ENCODE data around the gene STRADA. TPM values are rescaled to one million over a fixed set of nuclear protein-coding genes. Genes with fewer than 3 reads are reported as not detected.

The STRADA gene
- total and polyA plus RNA-seq, 9 of the 15 experiments (the other 6 are each of a cell fraction or from before 2014, with no cell fraction given) = 6.6 to 33.0 (median 20.5) TPM

DNA sequence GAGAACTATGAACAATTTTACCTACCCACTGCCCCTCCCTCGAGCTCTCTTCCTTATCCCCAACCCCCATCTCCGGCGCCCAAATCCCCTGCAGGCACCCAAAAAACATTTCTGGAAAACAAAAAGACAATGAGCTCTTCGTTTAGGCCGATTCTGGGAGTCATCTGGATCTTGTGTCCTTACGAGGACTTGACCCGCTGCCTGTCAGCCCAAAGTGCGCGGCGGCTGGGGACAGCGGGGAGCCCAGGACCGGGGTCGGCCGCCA, 524 bp downstream of the STRADA start (continued):
- TF ChIP-seq KDM5B (IDR thresholded peaks at IDR 0.05; ENCODE audit: insufficient replicate concordance, low read depth, low read length) = peak; percentile 4
- TF ChIP-seq NR2C1 (IDR thresholded peaks at IDR 0.05) = 0 out of 2 replicates have a peak, but pooled peaks have one; percentile 7
- no peak for TF ChIP-seq NR2C1 (tag; IDR thresholded peaks at IDR 0.05)
- TF ChIP-seq, protein P1, sequence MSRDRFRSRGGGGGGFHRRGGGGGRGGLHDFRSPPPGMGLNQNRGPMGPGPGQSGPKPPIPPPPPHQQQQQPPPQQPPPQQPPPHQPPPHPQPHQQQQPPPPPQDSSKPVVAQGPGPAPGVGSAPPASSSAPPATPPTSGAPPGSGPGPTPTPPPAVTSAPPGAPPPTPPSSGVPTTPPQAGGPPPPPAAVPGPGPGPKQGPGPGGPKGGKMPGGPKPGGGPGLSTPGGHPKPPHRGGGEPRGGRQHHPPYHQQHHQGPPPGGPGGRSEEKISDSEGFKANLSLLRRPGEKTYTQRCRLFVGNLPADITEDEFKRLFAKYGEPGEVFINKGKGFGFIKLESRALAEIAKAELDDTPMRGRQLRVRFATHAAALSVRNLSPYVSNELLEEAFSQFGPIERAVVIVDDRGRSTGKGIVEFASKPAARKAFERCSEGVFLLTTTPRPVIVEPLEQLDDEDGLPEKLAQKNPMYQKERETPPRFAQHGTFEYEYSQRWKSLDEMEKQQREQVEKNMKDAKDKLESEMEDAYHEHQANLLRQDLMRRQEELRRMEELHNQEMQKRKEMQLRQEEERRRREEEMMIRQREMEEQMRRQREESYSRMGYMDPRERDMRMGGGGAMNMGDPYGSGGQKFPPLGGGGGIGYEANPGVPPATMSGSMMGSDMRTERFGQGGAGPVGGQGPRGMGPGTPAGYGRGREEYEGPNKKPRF (IDR thresholded peaks at IDR 0.05; ENCODE audit: low read depth, low read length) = no peak
- TF ChIP-seq, protein P2, sequence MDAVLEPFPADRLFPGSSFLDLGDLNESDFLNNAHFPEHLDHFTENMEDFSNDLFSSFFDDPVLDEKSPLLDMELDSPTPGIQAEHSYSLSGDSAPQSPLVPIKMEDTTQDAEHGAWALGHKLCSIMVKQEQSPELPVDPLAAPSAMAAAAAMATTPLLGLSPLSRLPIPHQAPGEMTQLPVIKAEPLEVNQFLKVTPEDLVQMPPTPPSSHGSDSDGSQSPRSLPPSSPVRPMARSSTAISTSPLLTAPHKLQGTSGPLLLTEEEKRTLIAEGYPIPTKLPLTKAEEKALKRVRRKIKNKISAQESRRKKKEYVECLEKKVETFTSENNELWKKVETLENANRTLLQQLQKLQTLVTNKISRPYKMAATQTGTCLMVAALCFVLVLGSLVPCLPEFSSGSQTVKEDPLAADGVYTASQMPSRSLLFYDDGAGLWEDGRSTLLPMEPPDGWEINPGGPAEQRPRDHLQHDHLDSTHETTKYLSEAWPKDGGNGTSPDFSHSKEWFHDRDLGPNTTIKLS (IDR thresholded peaks at IDR 0.05; ENCODE audit: borderline replicate concordance, low read depth) = no peak
- 0 out of 2 replicates have a peak, but pooled peaks have one; percentile 20 for TF ChIP-seq ZNF175 (CRISPR knock-in tag; IDR thresholded peaks at IDR 0.05; ENCODE audit: low read depth)
- TF ChIP-seq, protein P3, sequence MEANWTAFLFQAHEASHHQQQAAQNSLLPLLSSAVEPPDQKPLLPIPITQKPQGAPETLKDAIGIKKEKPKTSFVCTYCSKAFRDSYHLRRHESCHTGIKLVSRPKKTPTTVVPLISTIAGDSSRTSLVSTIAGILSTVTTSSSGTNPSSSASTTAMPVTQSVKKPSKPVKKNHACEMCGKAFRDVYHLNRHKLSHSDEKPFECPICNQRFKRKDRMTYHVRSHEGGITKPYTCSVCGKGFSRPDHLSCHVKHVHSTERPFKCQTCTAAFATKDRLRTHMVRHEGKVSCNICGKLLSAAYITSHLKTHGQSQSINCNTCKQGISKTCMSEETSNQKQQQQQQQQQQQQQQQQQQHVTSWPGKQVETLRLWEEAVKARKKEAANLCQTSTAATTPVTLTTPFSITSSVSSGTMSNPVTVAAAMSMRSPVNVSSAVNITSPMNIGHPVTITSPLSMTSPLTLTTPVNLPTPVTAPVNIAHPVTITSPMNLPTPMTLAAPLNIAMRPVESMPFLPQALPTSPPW (CRISPR knock-in tag; IDR thresholded peaks at IDR 0.05) = peak; percentile 66
- TF ChIP-seq FOXA3 (CRISPR knock-in tag; conservative IDR thresholded peaks at IDR 0.05 in 1 of 2, IDR thresholded peaks at IDR 0.05 in 1 of 2) = peak in 1 of 2 experiments; percentile 44; a peak in 1 of 4 replicates
- TF ChIP-seq CTBP1 (IDR thresholded peaks at IDR 0.05; ENCODE audit: borderline replicate concordance) = no peak
- TF ChIP-seq, protein P4, sequence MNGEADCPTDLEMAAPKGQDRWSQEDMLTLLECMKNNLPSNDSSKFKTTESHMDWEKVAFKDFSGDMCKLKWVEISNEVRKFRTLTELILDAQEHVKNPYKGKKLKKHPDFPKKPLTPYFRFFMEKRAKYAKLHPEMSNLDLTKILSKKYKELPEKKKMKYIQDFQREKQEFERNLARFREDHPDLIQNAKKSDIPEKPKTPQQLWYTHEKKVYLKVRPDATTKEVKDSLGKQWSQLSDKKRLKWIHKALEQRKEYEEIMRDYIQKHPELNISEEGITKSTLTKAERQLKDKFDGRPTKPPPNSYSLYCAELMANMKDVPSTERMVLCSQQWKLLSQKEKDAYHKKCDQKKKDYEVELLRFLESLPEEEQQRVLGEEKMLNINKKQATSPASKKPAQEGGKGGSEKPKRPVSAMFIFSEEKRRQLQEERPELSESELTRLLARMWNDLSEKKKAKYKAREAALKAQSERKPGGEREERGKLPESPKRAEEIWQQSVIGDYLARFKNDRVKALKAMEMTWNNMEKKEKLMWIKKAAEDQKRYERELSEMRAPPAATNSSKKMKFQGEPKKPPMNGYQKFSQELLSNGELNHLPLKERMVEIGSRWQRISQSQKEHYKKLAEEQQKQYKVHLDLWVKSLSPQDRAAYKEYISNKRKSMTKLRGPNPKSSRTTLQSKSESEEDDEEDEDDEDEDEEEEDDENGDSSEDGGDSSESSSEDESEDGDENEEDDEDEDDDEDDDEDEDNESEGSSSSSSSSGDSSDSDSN (IDR thresholded peaks at IDR 0.05; ENCODE audit: borderline replicate concordance in 1 of 2, low read depth in 2 of 2, low read length in 2 of 2) = 0 out of 4 replicates have a peak, but pooled peaks of 1 of the 2 experiments have one; percentile 18

Data from K562 (cell line).